ENCODE measurements around the gene HNRNPC. TPM values are rescaled to one million over a fixed set of nuclear protein-coding genes. Genes with fewer than 3 reads are reported as not detected.
"Not testable (repeated sequence)": the region's sequence is repeated elsewhere in the genome, so short reads cannot be mapped to it uniquely, and the experiment has no call there.

HNRNPC gene
- total RNA-seq, 8 experiments from 2014 or later: 566 to 1,062 (median 843) TPM

- WGBS, 10 experiments: 3 to 81% (median 48%) methylated on average over 2 to 4 of the region's 4 CpGs
- in situ Hi-C loops (cut with MboI; ENCODE audit: low pct_unique_long_range_greater_than_20kb in 2 of 9, low sequenced_read_pairs in 9 of 9, unreplicated experiment in 9 of 9): no loop called here
- no peak overlapping the region for H3K4me3 ChIP-seq
- peak in 3 of 8 experiments; percentile 17 to 38 (median 35) for ATAC-seq (replicated peaks in 6 of 8)
- H3K27ac ChIP-seq: no peak overlapping the region
- H3K4me1 ChIP-seq (replicated peaks in 1 of 2): peaks cover 25 to 34% of the 10 kb centered on the region in 2 donors
Observed at GRCh38 chr14:21264025-21264801, 5.0 kb downstream of the HNRNPC start.

GRCh38 chr14:21263284-21264024, 5.8 kb downstream of the HNRNPC start:
- no peak overlapping the region for H3K27ac ChIP-seq
- H3K4me1 ChIP-seq (replicated peaks in 1 of 2): peaks cover 29 to 34% of the 10 kb centered on the region in 2 donors
- H3K4me3 ChIP-seq: no peak overlapping the region
- WGBS, 10 experiments: 8 to 89% (median 53%) methylated on average over 3 to 5 of the region's 5 CpGs
- peak in 3 of 8 experiments; percentile 5 to 14 (median 9) for ATAC-seq (replicated peaks in 6 of 8)
- in situ Hi-C loops (cut with MboI; ENCODE audit: low pct_unique_long_range_greater_than_20kb in 2 of 9, low sequenced_read_pairs in 9 of 9, unreplicated experiment in 9 of 9): no loop called here

- Histone ChIP-seq H3K27ac (no peak overlapping the region), H3K4me1 (replicated peaks in 1 of 2) (peaks cover 36 to 38% of the 10 kb centered on the region in 2 donors), H3K4me3 (no peak overlapping the region)
- WGBS, 10 experiments: 0 to 100% (median 76%) methylated on average over 1 to 3 of the region's 3 CpGs
- in situ Hi-C loops (cut with MboI; ENCODE audit: low pct_unique_long_range_greater_than_20kb in 2 of 9, low sequenced_read_pairs in 9 of 9, unreplicated experiment in 9 of 9): no loop called here
- no peak for ATAC-seq (replicated peaks in 6 of 8)
Observed at GRCh38 chr14:21262410-21262809, 6.8 kb downstream of the HNRNPC start.

- 40 to 100% (median 100%) methylated on average over 1 of the region's 1 CpG; no CpG with 5 or more reads in 3 of the 10 experiments for WGBS, 10 experiments
- no peak overlapping the region for H3K4me3 ChIP-seq
- in situ Hi-C loops (cut with MboI; ENCODE audit: low pct_unique_long_range_greater_than_20kb in 2 of 9, low sequenced_read_pairs in 9 of 9, unreplicated experiment in 9 of 9): no loop called here
- no peak for ATAC-seq (replicated peaks in 6 of 8)
- H3K27ac ChIP-seq: no peak overlapping the region
- H3K4me1 ChIP-seq (replicated peaks in 1 of 2): peaks cover 37 to 39% of the 10 kb centered on the region in 2 donors
Observed at GRCh38 chr14:21261824-21262223, 7.4 kb downstream of the HNRNPC start.

GRCh38 chr14:21258889-21259787, 10.1 kb downstream of the HNRNPC start:
- in situ Hi-C loops (cut with MboI; ENCODE audit: low pct_unique_long_range_greater_than_20kb in 2 of 9, low sequenced_read_pairs in 9 of 9, unreplicated experiment in 9 of 9): no loop called here
- H3K4me1 ChIP-seq (replicated peaks in 1 of 2): peaks cover 23 to 28% of the 10 kb centered on the region in 2 donors
- 68 to 100% (median 94%) methylated on average over 2 to 5 of the region's 5 CpGs for WGBS, 10 experiments
- H3K27ac ChIP-seq: no peak overlapping the region
- H3K4me3 ChIP-seq: no peak overlapping the region
- no peak for ATAC-seq (replicated peaks in 6 of 8)

- 60 to 100% (median 80%) methylated on average over 1 to 5 of the region's 10 CpGs; no CpG with 5 or more reads in 5 of the 10 experiments for WGBS, 10 experiments
- no peak for ATAC-seq (replicated peaks in 6 of 8)
- in situ Hi-C loops (cut with MboI; ENCODE audit: low pct_unique_long_range_greater_than_20kb in 2 of 9, low sequenced_read_pairs in 9 of 9, unreplicated experiment in 9 of 9): no loop called here
- Histone ChIP-seq H3K27ac (no peak overlapping the region), H3K4me3 (no peak overlapping the region), H3K4me1 (replicated peaks in 1 of 2) (peaks cover 14 to 19% of the 10 kb centered on the region in 2 donors)
Observed at GRCh38 chr14:21258005-21258888, 11.0 kb downstream of the HNRNPC start.

- H3K4me3 ChIP-seq: no peak overlapping the region
- in situ Hi-C loops (cut with MboI; ENCODE audit: low pct_unique_long_range_greater_than_20kb in 2 of 9, low sequenced_read_pairs in 9 of 9, unreplicated experiment in 9 of 9): no loop called here
- H3K4me1 ChIP-seq (replicated peaks in 1 of 2): peaks cover 11 to 17% of the 10 kb centered on the region in 2 donors
- 22 to 91% (median 57%) methylated on average over 3 to 7 of the region's 7 CpGs for WGBS, 10 experiments
- peak in 2 of 8 experiments; percentile 3 to 27 for ATAC-seq (replicated peaks in 6 of 8)
- no peak overlapping the region for H3K27ac ChIP-seq
Observed at GRCh38 chr14:21257394-21257909, 11.8 kb downstream of the HNRNPC start.

GRCh38 chr14:21256539-21257393, 12.5 kb downstream of the HNRNPC start:
- Histone ChIP-seq H3K27ac (no peak overlapping the region), H3K4me1 (replicated peaks in 1 of 2) (peaks cover 11 to 15% of the 10 kb centered on the region in 2 donors), H3K4me3 (no peak overlapping the region)
- in situ Hi-C loops (cut with MboI; ENCODE audit: low pct_unique_long_range_greater_than_20kb in 2 of 9, low sequenced_read_pairs in 9 of 9, unreplicated experiment in 9 of 9): no loop called here
- 69 to 100% (median 94%) methylated on average over 1 to 9 of the region's 10 CpGs for whole genome bisulfite sequencing, 10 experiments
- no peak for ATAC-seq (replicated peaks in 6 of 8)

- ATAC-seq (replicated peaks in 6 of 8): peak in 1 of 8 experiments; percentile 4
- in situ Hi-C loops (cut with MboI; ENCODE audit: low pct_unique_long_range_greater_than_20kb in 2 of 9, low sequenced_read_pairs in 9 of 9, unreplicated experiment in 9 of 9); H3K27ac ChIP-seq; H3K4me3 ChIP-seq: not testable (repeated sequence)
- 80 to 100% (median 96%) methylated on average over 1 to 6 of the region's 8 CpGs; no CpG with 5 or more reads in 5 of the 10 experiments for WGBS, 10 experiments
- H3K4me1 ChIP-seq (replicated peaks in 1 of 2): peaks cover 8 to 15% of the 10 kb centered on the region in 2 donors
Observed at GRCh38 chr14:21256102-21256447, 13.2 kb downstream of the HNRNPC start.

- H3K4me1 ChIP-seq (replicated peaks in 1 of 2): peaks cover 8 to 15% of the 10 kb centered on the region in 2 donors
- 30 to 100% (median 87%) methylated on average over 1 to 4 of the region's 4 CpGs; no CpG with 5 or more reads in 1 of the 10 experiments for WGBS, 10 experiments
- H3K4me3 ChIP-seq: no peak overlapping the region
- no peak overlapping the region for H3K27ac ChIP-seq
- in situ Hi-C loops (cut with MboI; ENCODE audit: low pct_unique_long_range_greater_than_20kb in 2 of 9, low sequenced_read_pairs in 9 of 9, unreplicated experiment in 9 of 9): no loop called here
- peak in 3 of 8 experiments; percentile 4 to 43 (median 6) for ATAC-seq (replicated peaks in 6 of 8)
Observed at GRCh38 chr14:21255385-21256101, 13.7 kb downstream of the HNRNPC start.

- Histone ChIP-seq H3K4me1 (replicated peaks in 1 of 2) (peaks cover 0 to 2% of the 10 kb centered on the region in 2 donors), H3K27ac (no peak overlapping the region), H3K4me3 (no peak overlapping the region)
- in situ Hi-C loops (cut with MboI; ENCODE audit: low pct_unique_long_range_greater_than_20kb in 2 of 9, low sequenced_read_pairs in 9 of 9, unreplicated experiment in 9 of 9): no loop called here
- WGBS, 10 experiments: 20 to 100% (median 100%) methylated on average over 1 to 2 of the region's 2 CpGs; no CpG with 5 or more reads in 1 of the 10 experiments
- no peak for ATAC-seq (replicated peaks in 6 of 8)
Observed at GRCh38 chr14:21252149-21252548, 17.1 kb downstream of the HNRNPC start.

Measured in motor neuron (in vitro differentiated cells).